ENCODE measurements around the gene CPED1.

- TF ChIP-seq CTCF (IDR thresholded peaks at IDR 0.05) (no peak), POLR2A (IDR thresholded peaks at IDR 0.05) (no peak)
Measured at GRCh38 chr7:121061677-121062582, 73.4 kb downstream of the CPED1 start.
